Measurements from ENCODE around the gene TKTL1.
A peak's percentile ranks its signal among the peaks of the same experiment; 100 is the strongest.

The TKTL1 gene

GRCh38 chrX:154308108-154308946 is 12.7 kb downstream of the TKTL1 start:
- TF ChIP-seq CTCF (IDR thresholded peaks at IDR 0.05; ENCODE audit: low read depth, low read length) = peak; percentile 68
- no peak for DNase-seq (ENCODE audit: extremely low read depth, low read depth)

- no peak for DNase-seq (ENCODE audit: extremely low read depth, low read depth)
- TF ChIP-seq CTCF (IDR thresholded peaks at IDR 0.05; ENCODE audit: low read depth, low read length) = no peak
These were observed 13.6 kb downstream of the TKTL1 start for GRCh38 chrX:154309041-154309775.

GRCh38 chrX:154310616-154311536 is 15.3 kb downstream of the TKTL1 start:
- no peak for TF ChIP-seq CTCF (IDR thresholded peaks at IDR 0.05; ENCODE audit: low read depth, low read length)
- DNase-seq (ENCODE audit: extremely low read depth, low read depth) = no peak

- DNase-seq (ENCODE audit: extremely low read depth, low read depth) = no peak
- no peak for TF ChIP-seq CTCF (IDR thresholded peaks at IDR 0.05; ENCODE audit: low read depth, low read length)
These were observed 16.5 kb downstream of the TKTL1 start for GRCh38 chrX:154312116-154312515.

GRCh38 chrX:154313147-154313546 is 17.6 kb downstream of the TKTL1 start:
- no peak for TF ChIP-seq CTCF (IDR thresholded peaks at IDR 0.05; ENCODE audit: low read depth, low read length)
- DNase-seq (ENCODE audit: extremely low read depth, low read depth) = no peak

- DNase-seq (ENCODE audit: extremely low read depth, low read depth) = no peak
- no peak for TF ChIP-seq CTCF (IDR thresholded peaks at IDR 0.05; ENCODE audit: low read depth, low read length)
These were observed 19.8 kb downstream of the TKTL1 start for GRCh38 chrX:154315416-154315815.

All from AG09319 (cell line).